Hair follicular keratinocyte (primary cell): ENCODE results near the gene RORB. TPM values are rescaled to one million over a fixed set of nuclear protein-coding genes. Genes with fewer than 3 reads are reported as not detected.

ENCODE experiments used
- total RNA-seq: library from RNA; depleted of rRNA; stranded (reverse); fragments of >200 nt; gene quantifications from 2 replicates; pipeline ENCODE4 v1.2.3, GENCODE V29; 2015

Gene RORB
- total RNA-seq, result not detected in 2 replicates

GRCh38 chr9:74496819-74497747, at the start of gene RORB:
Gene RORB, plus strand, starts transcription at chr9:74497335. Its CDS starts 642 bp downstream, at chr9:74497977.

